Esophagus squamous epithelium (tissue), 5 donors: Measurements from ENCODE around the gene GPC5. TPM values are rescaled to one million over a fixed set of nuclear protein-coding genes. Genes with fewer than 3 reads are reported as not detected.

Experiments
- DNase-seq: peaks from one replicate; lab custom pipeline; 2025; lab: John Stamatoyannopoulos, UW
- H3K27ac ChIP-seq, 4 donors: fragments of 200-600 bp; sonication (generic); one replicate each; pipeline ENCODE4 v1.5.1; 2016 to 2019; ENCODE audit warnings: mild to moderate bottlenecking in 1 of 4
- H3K27me3 ChIP-seq, 4 donors: fragments of 200-600 bp; sonication (generic); 1 replicate in 3 of 4; 2 replicates in 1 of 4; pipeline versions ENCODE4 v1.5.1 to v1.6.0; 2017 to 2021; ENCODE audit warnings: antibody characterized with exemption in 1 of 4
- H3K36me3 ChIP-seq, 3 donors: fragments of 200-600 bp; sonication (generic); one replicate each; pipeline ENCODE4 v1.5.1; 2016 to 2019
- H3K4me1 ChIP-seq, 3 donors: fragments of 200-600 bp; sonication (generic); one replicate each; pipeline ENCODE4 v1.5.1; 2017 to 2019
- H3K4me3 ChIP-seq, 4 donors: fragments of 200-600 bp; sonication (generic); 1 replicate in 3 of 4; 2 replicates in 1 of 4; pipeline ENCODE4 v1.5.1; 2016 to 2019; ENCODE audit warnings: mild to moderate bottlenecking in 2 of 4, moderate library complexity in 1 of 4
- H3K9me3 ChIP-seq, 3 donors: fragments of 200-600 bp; sonication (generic); one replicate each; pipeline ENCODE4 v1.5.1; 2016 to 2019
- POLR2A ChIP-seq, 4 donors: fragments of 450-650 bp; IDR thresholded peaks; one replicate each; pipeline ENCODE4 v1.6.1; 2017; ENCODE audit warnings: antibody characterized with exemption in 4 of 4, mild to moderate bottlenecking in 4 of 4, moderate library complexity in 3 of 4
- WGBS, 2 donors: methylation state at CpG; one replicate each; pipeline ENCODE4 v1.1.5; 2018; 5-methylcytosine and 5-hydroxymethylcytosine counted together
- intact Hi-C: fragments of 100-400 bp; cut with DNase I; formaldehyde crosslinking; loops from one replicate; pipeline ENCODE4 v1.15.0; 2022
- total RNA-seq, 4 donors: library from RNA; depleted of rRNA; stranded (reverse); fragments of >200 nt; gene quantifications; one replicate each; pipeline ENCODE4 v1.1.0, GENCODE V29; 2016
- TF ChIP-seq, protein P1 (sequence below), 6 experiments: fragments of 450-650 bp in 4 of 6; fragments of 200-600 bp in 2 of 6; sonication (generic) in 2 of 6; IDR thresholded peaks; one replicate each; pipeline ENCODE4 v1.5.1; 2016 to 2019; ENCODE audit warnings: antibody characterized with exemption in 6 of 6, mild to moderate bottlenecking in 4 of 6, moderate library complexity in 4 of 6
- donor health status: DM: yes; HTN: yes; CAD: no.

Gene GPC5
- total RNA-seq, 4 donors from 2014 or later: not detected

DNA sequence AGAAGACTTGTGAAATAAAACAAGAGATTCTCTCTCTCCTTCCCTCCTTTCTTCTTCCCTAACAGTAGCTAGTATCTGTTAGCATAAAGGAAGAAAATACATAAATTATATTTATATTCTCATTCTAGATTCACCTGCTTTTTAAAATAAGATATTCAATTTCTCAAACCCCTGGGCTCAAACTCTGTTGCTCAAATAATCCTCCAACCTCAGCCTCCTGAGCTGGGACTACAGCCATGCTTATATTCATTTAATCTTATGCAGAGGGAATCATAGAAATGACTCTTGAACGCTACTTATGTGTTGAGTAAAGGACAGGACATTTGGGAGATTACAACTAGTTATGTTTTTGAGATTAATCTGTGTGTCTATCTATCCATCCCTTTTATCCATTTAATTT lies 56.2 kb downstream of the GPC5 start:
- H3K36me3 ChIP-seq: no peaks in the 10 kb centered on the region
- H3K4me1 ChIP-seq: no peaks in the 10 kb centered on the region
- no peak for DNase-seq
- no peak for TF ChIP-seq POLR2A (IDR thresholded peaks at IDR 0.05)
- TF ChIP-seq, protein P1, sequence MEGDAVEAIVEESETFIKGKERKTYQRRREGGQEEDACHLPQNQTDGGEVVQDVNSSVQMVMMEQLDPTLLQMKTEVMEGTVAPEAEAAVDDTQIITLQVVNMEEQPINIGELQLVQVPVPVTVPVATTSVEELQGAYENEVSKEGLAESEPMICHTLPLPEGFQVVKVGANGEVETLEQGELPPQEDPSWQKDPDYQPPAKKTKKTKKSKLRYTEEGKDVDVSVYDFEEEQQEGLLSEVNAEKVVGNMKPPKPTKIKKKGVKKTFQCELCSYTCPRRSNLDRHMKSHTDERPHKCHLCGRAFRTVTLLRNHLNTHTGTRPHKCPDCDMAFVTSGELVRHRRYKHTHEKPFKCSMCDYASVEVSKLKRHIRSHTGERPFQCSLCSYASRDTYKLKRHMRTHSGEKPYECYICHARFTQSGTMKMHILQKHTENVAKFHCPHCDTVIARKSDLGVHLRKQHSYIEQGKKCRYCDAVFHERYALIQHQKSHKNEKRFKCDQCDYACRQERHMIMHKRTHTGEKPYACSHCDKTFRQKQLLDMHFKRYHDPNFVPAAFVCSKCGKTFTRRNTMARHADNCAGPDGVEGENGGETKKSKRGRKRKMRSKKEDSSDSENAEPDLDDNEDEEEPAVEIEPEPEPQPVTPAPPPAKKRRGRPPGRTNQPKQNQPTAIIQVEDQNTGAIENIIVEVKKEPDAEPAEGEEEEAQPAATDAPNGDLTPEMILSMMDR (IDR thresholded peaks at IDR 0.05): no peak
- intact Hi-C loops: no loop called here
- H3K4me3 ChIP-seq: no peak overlapping the region
- H3K27me3 ChIP-seq: no peaks in the 10 kb centered on the region
- 57 to 65% methylated on average over 1 of the region's 1 CpG for WGBS, 2 donors
- no peaks in the 10 kb centered on the region for H3K9me3 ChIP-seq
- no peak overlapping the region for H3K27ac ChIP-seq

DNA sequence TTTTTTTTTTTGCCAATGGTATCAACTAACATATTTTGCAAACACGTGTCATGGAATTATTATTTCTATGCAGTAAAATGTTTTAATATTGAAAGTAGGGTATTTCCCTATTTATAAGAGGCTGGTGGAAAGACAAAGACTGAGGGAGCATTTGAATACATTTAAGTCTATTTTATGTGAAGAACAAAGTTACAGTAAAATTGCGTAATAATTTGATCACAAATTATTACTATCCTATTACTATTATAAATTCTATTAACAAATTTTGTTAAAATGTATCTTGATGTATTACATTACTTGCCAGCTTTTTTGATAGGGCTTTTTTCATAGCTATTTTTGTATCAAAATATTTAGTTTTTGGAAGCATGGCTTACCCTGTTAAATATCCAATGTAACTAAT lies 58.4 kb downstream of the GPC5 start:
- 76 to 81% methylated on average over 2 of the region's 2 CpGs for WGBS, 2 donors

DNA sequence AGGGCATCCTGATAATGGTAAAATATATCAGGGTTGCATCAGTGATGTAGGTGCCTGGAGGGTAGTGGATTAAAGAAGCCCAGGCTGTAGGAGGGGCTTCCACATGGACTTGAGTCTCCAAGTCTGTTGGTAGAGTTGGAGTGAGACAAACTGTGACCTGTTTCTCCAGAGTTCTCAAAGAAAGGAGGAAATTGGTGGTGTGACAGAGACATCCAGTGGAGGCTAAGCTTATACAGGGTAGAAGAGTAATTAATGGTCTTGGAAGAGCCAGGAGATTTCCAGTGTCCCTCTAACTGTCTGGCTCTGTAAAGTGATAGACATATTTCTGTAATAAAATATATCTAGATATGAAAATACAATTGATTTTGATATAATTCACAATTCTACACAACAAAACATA lies 61.1 kb downstream of the GPC5 start:
- H3K36me3 ChIP-seq: no peaks in the 10 kb centered on the region
- no peak overlapping the region for H3K4me3 ChIP-seq
- TF ChIP-seq, protein P1 (IDR thresholded peaks at IDR 0.05): no peak
- no peak for TF ChIP-seq POLR2A (IDR thresholded peaks at IDR 0.05)
- no peaks in the 10 kb centered on the region for H3K27me3 ChIP-seq
- no peaks in the 10 kb centered on the region for H3K9me3 ChIP-seq
- no peaks in the 10 kb centered on the region for H3K4me1 ChIP-seq
- no peak overlapping the region for H3K27ac ChIP-seq
- intact Hi-C loops: no loop called here
- no peak for DNase-seq

More for the DNA sequence above, 58.4 kb downstream of the GPC5 start:
- intact Hi-C loops: no loop called here
- Histone ChIP-seq H3K9me3 (no peaks in the 10 kb centered on the region), H3K36me3 (no peaks in the 10 kb centered on the region), H3K4me3 (no peak overlapping the region), H3K27me3 (no peaks in the 10 kb centered on the region), H3K4me1 (no peaks in the 10 kb centered on the region), H3K27ac (no peak overlapping the region)
- TF ChIP-seq, protein P1 (IDR thresholded peaks at IDR 0.05): no peak
- TF ChIP-seq POLR2A (IDR thresholded peaks at IDR 0.05): no peak
- no peak for DNase-seq

DNA sequence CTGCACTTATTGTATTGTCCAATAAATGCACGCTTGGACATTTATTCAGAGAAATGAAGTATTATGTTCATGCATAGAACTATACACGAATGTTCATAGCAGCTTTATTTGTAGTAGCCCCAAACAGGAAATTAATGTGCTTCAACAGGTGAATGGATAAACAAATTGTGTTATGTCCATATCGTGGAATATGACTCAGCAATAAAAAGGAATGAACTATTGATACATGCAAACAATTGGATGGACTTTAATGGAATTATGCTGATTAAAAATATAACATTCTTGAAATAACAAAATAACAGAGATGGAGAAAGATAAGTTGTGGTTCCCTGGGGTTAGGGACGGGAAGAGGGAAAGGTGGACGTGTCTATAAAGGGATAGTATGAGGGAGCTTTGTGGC lies 65.9 kb downstream of the GPC5 start:
- intact Hi-C loops: no loop called here
- no peak for TF ChIP-seq POLR2A (IDR thresholded peaks at IDR 0.05)
- TF ChIP-seq, protein P1 (IDR thresholded peaks at IDR 0.05): no peak
- no peak overlapping the region for H3K4me3 ChIP-seq
- no peaks in the 10 kb centered on the region for H3K36me3 ChIP-seq
- H3K9me3 ChIP-seq: no peaks in the 10 kb centered on the region
- 71 to 76% methylated on average over 5 of the region's 5 CpGs for WGBS, 2 donors
- DNase-seq: no peak
- no peaks in the 10 kb centered on the region for H3K27me3 ChIP-seq
- no peaks in the 10 kb centered on the region for H3K4me1 ChIP-seq
- H3K27ac ChIP-seq: no peak overlapping the region

DNA sequence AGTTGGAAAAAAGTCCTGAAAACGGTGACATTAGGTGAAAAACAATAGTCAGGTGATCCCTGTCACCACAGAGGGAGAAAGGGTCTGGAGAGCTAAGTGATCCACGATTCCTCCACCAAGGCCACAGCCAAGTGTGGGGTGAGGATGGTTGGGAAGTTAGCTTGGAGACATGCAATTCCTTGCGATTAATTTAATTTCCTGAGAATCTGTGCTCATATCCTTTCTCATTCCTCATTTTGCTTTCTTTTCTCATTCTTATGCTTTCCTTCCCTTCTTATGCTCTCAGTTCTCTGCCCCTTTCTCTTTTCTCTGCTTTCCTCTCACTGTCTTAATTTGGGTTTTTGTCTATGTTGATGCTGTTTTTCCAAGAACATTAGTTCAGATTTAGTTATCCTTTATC lies 68.8 kb downstream of the GPC5 start:
- WGBS, 2 donors: 54 to 61% methylated on average over 3 of the region's 3 CpGs
- DNase-seq: no peak
- TF ChIP-seq, protein P1 (IDR thresholded peaks at IDR 0.05): no peak
- TF ChIP-seq POLR2A (IDR thresholded peaks at IDR 0.05): no peak
- no peaks in the 10 kb centered on the region for H3K36me3 ChIP-seq
- H3K9me3 ChIP-seq: no peaks in the 10 kb centered on the region
- H3K27me3 ChIP-seq: no peaks in the 10 kb centered on the region
- intact Hi-C loops: no loop called here
- no peak overlapping the region for H3K4me3 ChIP-seq
- no peak overlapping the region for H3K27ac ChIP-seq
- no peaks in the 10 kb centered on the region for H3K4me1 ChIP-seq
